Pulmonary artery endothelial cell (primary cell): Measurements from ENCODE around the gene SURF6. TPM values are rescaled to one million over a fixed set of nuclear protein-coding genes. Genes with fewer than 3 reads are reported as not detected.

Experiments
- DNase-seq: peaks from one replicate; pipeline ENCODE4 v3.0.0-alpha.2; 2011; ENCODE audit warnings: low read depth, low spot score
- total RNA-seq: library from RNA; depleted of rRNA; stranded (reverse); fragments of >200 nt; gene quantifications from 2 replicates; pipeline ENCODE4 v1.2.3, GENCODE V29; 2014

SURF6 gene
- total RNA-seq, 1 donor from 2014 or later: 12.8 TPM

- no peak for DNase-seq
These were observed 32.4 kb upstream of the SURF6 start for GRCh38 chr9:133368249-133368881.

- no peak for DNase-seq
These were observed 31.8 kb upstream of the SURF6 start for GRCh38 chr9:133367778-133368177.

DNA sequence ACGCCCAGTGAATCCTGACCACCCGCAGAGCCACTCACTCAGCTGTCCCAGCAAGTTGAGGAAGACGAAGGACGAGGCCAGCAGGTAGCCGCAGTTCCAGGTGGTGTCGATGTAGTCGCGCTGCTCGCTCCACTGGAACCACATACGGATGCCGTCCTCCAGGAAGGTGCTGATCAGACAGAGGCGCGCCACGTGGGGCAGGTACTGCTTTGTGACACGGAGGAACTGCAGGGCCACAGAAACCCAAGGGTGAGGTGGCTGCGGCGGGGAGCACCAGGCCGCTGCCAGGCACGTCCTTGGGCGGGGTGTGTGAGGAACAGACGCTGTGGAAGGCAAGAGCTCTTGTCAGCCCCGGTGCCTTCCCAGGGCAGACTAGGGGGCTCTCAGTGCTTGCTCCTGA, 31.2 kb upstream of the SURF6 start:
- no peak for DNase-seq

- DNase-seq: no peak
These were observed 30.4 kb upstream of the SURF6 start for GRCh38 chr9:133366435-133366834.

DNA sequence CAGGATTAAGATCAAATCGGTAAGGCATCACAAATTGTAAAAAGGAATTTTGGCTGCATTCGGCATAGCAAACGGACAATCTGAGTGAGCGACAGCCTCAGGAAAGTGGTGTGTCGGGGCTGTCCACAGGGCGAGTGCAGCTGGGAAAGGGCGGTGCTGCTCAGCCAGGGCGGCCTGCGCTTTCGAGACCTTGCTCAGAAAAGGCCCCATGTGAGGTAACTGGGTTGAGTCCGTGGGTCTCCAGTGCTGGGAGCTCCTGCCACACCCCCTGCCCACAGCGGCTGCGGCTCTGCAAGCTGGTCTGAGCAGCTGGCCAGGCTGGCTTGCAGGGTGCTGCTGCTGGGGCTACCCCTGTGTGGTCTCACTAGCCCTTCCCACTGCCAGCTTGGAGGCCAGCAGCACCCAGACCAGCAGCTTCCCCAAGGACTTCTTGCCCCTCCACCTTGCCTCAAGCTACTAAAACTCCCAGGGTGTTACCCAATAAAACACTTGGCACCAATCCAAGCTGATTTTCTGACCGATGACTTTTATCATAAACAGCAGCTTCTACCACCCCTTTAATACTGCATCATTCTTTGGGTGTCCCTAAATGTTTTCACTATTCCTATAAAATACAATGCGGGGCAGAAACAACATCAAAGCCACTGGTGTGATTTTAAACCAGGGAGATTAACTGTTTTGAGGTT, 26.5 kb upstream of the SURF6 start:
- DNase-seq: no peak

DNA sequence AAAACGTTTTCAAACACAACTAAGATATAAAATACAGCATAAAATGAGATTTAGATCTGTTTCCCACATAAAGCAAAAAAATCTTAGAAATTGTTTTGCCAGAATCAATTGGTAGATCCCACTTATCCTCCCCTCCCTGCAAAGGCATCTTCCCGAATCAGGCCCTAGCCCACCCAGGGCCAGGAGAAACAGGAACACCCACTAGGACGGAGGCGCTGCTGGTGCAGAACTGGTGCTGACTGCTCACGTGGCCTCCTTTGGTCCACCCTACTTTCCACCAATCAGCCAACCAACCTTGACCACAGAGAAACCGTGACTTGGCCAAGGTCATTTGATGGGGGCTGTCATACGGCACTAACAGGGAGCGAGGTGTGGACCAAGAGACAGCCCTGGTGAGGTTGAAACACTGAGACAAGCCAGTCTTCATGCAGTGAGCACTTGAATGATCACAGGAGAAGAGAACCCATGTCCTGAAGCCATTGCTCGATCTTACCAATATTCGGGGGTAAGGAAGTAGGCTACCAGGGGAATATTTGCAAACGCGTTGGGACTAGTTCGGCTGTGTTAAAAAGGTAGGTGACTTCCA, 25.6 kb upstream of the SURF6 start:
- DNase-seq: no peak

DNA sequence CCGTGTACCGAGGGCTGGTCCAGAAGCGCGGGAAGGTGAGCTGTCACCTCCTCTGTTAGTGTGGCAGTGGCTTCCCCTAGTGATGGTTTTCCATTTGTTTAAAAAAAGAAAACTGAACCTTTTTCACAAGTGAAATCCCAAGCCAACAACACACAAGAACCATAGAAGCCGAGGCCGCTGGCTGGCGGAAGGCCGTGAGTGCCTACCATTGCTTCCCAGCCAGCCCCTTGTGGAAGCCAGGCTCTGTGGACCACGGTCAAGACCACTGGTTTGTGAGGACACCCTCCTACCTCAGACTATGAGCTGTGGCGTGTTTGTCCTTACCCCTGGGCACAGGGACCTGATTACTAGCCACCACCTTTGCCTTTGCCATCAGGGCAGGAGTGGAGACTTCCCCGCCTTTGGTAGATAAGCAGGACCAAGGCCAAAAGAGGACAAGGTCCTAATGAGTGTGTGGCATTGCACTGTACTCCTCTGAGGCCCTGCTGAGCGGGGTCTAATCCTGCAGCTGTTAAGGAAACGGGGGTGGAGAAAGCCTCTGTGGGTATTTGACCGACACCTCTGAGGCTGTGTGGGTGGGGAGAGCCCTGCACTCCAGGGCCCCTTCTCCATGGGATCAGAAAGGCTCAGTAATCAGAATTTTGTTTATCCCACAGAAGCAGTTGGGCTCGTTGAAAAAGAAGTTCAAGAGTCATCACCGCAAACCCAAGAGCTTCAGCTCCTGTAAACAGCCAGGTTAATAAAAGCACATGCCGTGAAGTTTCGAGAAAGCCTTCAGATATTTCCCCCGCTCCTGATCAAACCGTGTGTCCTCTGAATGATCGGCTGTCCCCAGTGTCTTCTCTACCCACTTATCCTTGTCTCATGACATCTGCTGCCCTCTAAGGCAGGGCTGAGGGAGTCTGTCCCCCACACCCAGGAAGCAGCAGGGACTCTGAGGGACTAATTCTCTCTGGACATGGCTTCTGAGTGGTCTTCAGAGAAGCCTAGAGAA, 24.7 kb upstream of the SURF6 start:
- DNase-seq: no peak

DNA sequence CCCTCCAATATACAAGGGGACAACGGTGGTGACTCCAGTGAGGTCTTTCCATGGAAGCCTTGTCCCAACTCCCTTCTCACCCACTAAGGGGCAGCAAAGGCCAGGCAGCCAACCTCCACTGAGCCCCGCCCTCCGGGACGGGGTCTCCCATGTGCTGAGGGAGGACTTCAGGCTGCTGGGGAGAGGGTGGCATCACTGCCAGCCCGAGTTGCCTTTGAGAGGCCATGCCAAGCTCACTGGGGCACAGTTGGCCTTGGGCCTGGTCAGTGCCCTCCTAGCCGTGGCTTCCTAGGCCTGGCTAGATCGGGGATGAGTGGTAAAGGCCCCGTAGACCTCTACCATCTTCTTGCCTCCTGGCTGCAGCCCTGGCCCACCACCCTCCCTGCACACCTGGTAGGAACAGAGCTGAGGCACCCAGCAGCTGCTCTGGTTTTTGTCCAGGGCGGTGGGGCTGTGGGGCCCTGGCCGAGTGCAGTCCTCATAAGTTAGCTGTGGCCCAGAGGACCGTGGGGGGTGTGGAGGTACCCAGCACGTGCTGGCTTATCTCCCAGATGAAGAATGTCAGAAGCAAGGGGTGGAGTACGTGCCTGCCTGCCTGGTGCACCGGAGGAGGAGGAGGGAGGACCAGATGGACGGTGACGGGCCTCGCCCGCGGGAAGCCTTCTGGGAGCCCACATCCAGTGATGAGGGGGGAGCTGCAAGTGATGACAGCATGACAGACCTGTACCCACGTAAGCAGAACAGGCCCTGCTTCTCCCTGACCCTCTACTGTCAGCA, 23.6 kb upstream of the SURF6 start:
- no peak for DNase-seq

- DNase-seq: no peak
These were observed 21.7 kb upstream of the SURF6 start for GRCh38 chr9:133357656-133358055.

DNA sequence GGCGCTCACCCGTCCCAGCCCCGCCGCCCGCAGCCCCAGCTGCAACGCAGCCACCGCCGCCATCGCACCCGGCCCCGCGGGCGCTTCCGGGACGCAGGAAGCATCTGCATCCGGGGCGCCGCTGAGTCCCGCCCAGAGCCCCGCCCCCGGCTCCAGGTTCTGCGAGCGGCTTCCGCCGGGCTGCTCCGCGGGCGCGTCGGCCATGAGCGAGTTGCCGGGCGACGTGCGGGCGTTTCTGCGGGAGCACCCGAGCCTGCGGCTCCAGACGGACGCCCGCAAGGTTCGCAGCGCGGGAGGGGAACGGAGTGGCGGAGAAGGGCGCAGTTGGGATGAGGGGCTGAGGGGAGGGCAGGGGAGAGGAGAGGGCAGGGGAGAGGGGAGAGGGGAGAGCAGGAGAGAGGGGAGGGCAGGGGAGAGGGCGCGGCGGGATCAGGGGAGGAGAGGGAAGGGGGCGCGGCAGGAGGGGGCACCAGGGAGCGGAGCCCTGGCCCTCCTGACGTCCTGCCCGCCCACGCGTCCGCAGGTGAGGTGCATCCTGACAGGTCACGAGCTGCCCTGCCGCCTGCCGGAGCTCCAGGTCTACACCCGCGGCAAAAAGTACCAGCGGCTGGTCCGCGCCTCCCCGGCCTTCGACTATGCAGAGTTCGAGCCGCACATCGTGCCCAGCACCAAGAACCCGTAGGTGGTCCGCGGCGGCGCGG, 20.6 kb upstream of the SURF6 start, which contains the start of the genes SURF1 and SURF2:
Gene SURF1, minus strand, starts transcription at position 97 of the 701 bp plus-strand sequence. Its CDS starts 34 bp downstream, at position 63.
Gene SURF2, plus strand, starts transcription at position 160 of the 701 bp plus-strand sequence. Its CDS starts 43 bp downstream, at position 203.
- no peak for DNase-seq

DNA sequence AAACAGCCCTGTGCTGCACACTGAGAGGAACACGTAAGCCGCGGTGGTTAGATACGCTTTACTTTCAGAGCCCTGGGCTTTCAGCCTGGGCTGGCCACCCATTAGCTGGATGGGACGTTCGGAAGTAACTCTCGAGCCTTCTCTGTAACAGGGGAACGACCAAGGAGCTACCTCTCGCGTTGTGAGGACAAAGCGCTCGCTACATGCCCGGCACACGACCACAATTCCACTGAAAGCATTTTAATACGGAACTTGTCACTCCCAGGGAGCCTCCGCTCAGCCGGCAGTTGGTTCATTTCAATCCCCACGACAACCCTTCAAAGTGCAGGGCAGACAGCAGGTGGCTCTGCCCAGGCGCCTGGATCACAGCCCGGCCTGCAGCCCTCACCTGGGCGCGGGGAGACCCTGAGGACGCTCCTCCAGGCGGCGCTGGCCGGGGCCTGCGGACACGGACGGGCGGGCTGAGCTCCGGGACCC, 19.9 kb upstream of the SURF6 start:
- no peak for DNase-seq

GRCh38 chr9:133354766-133355165, 18.8 kb upstream of the SURF6 start:
- DNase-seq: no peak

- no peak for DNase-seq
These were observed 17.6 kb upstream of the SURF6 start for GRCh38 chr9:133353548-133353947.

DNA sequence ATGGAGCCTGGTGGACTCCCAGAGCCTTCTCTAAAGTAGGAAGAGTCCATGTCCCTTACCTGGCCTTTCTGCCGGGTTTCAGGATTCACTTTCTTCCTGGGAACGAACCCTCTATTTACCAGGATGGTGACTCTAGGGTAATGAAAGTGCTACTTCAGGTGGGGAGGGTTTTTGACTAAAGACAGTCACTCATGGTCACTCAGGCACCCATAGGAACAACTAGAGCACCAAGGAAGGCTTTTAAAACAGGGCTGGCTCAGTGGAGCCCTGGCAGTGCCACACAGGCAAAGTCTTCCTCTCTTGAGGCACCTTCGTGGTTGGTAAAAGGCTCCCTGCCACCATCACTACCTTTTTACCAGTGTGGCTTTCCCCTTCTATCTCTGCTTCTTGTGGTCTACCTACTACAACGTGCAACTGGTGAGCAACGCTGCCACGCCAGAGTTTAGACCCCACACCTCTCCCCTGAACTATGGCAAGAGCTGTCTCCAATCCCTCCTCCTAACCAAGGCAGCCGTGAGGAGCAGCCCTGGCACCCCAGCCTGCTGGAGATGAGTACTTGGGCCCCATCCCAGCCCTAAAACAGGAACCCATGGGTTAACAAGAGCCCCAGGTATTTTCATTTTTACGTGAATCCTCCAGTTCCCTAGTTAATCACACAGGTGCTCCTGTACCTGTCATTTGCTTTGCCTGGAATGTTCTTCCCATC, 16.8 kb upstream of the SURF6 start:
- DNase-seq: no peak

DNA sequence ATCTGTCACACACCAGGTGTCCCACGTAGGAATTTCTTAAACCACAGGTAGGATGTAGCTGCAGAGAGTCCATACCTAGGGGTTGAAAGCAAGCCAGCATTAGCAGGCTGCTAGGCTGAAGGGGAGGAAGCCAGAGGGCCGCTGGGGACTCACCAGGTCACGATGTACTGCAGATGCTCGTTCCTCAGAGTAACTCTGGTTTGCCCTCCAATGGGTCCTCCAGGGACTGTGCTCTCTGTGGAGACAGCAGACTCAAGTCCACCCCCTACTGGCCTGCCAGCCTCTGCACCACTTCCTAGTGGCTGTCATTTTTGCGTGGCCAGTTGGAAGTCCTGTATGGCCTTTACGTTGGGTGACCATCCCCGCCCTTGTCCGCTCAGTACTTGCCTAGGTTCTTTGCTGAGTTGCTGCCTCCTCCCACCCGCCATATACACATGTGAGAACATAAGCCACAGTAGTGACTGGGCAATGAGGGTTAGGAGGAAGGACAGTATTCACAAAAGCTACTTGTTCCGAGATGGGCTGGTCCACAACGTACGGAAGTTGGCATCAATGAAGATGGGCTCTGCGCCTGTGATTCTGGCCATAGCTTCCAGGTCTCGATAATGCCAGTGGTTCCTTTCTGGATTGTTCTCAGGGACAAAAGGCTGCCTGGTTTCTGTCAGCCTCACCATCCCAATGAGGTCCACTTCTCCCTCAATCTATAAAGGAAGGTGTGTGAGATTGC, 16.1 kb upstream of the SURF6 start:
- peak; percentile 24 for DNase-seq

DNA sequence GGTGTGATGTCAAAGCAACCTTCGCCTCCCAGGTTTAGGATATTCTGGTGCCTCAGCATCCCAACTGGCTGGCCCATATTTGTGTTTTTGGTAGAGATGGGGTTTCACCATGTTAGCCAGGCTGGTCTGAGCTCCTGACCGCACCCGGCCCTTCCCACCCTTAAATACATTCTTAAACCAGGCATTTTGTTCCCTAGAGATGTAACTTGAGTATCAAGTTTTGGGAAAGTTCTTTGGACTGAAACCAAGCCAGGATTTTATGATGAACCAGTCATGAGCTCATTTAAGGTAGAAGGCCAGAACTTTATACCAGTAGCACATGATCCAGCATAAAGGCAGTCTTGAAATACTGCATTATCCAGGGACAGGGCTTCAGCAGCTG, 15.5 kb upstream of the SURF6 start:
- DNase-seq: no peak

- DNase-seq: no peak
These were observed 14.1 kb upstream of the SURF6 start for GRCh38 chr9:133349965-133350616.
